Panc1 (cell line): ENCODE measurements around the gene UGT1A8. TPM values are rescaled to one million over a fixed set of nuclear protein-coding genes. Genes with fewer than 3 reads are reported as not detected.
"Not testable (repeated sequence)": the region's sequence is repeated elsewhere in the genome, so short reads cannot be mapped to it uniquely, and the experiment has no call there.

Source experiments
- ATAC-seq: fragments of 200-7000 bp; cut with Tn5 transposase; 2 replicates; pipeline ENCODE4 v1.9.1; 2020; ENCODE audit warnings: mild to moderate bottlenecking, moderate library complexity
- BruUV-seq: library from RNA; stranded (reverse); fragments of 400-500 nt; replicated peaks from 2 replicates; lab custom pipeline; 2021; lab: Mats Ljungman, UMichigan
- CTCF ChIA-PET: fragments of 300-600 bp; sonication (Branson Sonifier 250); formaldehyde crosslinking; loops from one replicate; lab custom pipeline; 2022; ENCODE audit warnings: antibody characterized with exemption; lab: Charles Lee
- POLR2A ChIA-PET: fragments of 300-600 bp; sonication (Branson Sonifier 250); formaldehyde crosslinking; loops from one replicate; lab custom pipeline; 2022; ENCODE audit warnings: antibody characterized with exemption; lab: Charles Lee
- DNase-seq: peaks from one replicate; pipeline ENCODE4 v3.0.0-alpha.2; 2010; ENCODE audit warnings: low read depth, low spot score
- H3K27ac ChIP-seq: 2 replicates; pipeline ENCODE4 v1.5.1; 2011; ENCODE audit warnings: mild to moderate bottlenecking, low read length, inconsistent platforms
- H3K27me3 ChIP-seq: fragments of 200-500 bp; sonication (Bioruptor generic); 2 replicates; pipeline ENCODE4 v1.6.0; 2014; ENCODE audit warnings: low read length, inconsistent platforms; ENCODE audit not compliant: control insufficient read depth, insufficient read depth
- H3K36me3 ChIP-seq: fragments of 200-500 bp; sonication (Bioruptor generic); 2 replicates; pipeline ENCODE4 v1.5.1; 2014; ENCODE audit warnings: inconsistent platforms, mild to moderate bottlenecking, low read length, moderate library complexity; ENCODE audit not compliant: control insufficient read depth, insufficient read depth
- H3K4me1 ChIP-seq: 2 replicates; pipeline ENCODE4 v1.5.1; 2011; ENCODE audit warnings: inconsistent platforms, mild to moderate bottlenecking, low read length, moderate library complexity; ENCODE audit not compliant: control insufficient read depth, insufficient read depth
- H3K4me3 ChIP-seq, 2 experiments: 2 replicates each; pipeline ENCODE4 v1.5.1; 2011 to 2012; ENCODE audit warnings: low read depth in 2 of 2, low read length in 2 of 2, mild to moderate bottlenecking in 2 of 2, inconsistent platforms in 1 of 2, moderate library complexity in 1 of 2
- H3K9me3 ChIP-seq: fragments of 200-500 bp; sonication (Bioruptor generic); 2 replicates; pipeline ENCODE4 v1.5.1; 2014; ENCODE audit warnings: low read depth, mild to moderate bottlenecking, inconsistent platforms, low read length, moderate library complexity; ENCODE audit not compliant: control insufficient read depth, insufficient read depth
- POLR2AphosphoS5 ChIP-seq: IDR thresholded peaks from 2 replicates; pipeline ENCODE4 v1.6.1; 2012; ENCODE audit warnings: mild to moderate bottlenecking, low read depth, low read length, moderate library complexity
- SIN3A ChIP-seq: IDR thresholded peaks from 2 replicates; pipeline ENCODE4 v1.6.1; 2012; ENCODE audit warnings: low read depth, mild to moderate bottlenecking, low read length, moderate library complexity, borderline replicate concordance; ENCODE audit not compliant: insufficient read depth
- TCF7L2 ChIP-seq: IDR thresholded peaks from 2 replicates; pipeline ENCODE4 v1.6.1; 2011; ENCODE audit warnings: mild to moderate bottlenecking, low read depth, low read length, inconsistent platforms
- in situ Hi-C: cut with HindIII; loops from 2 replicates; pipeline ENCODE4 v1.10.0; 2016; ENCODE audit warnings: low sequenced_read_pairs, low pct_unique_long_range_greater_than_20kb
- intact Hi-C: fragments of 100-400 bp; cut with micrococcal nuclease; formaldehyde crosslinking; loops from one replicate; pipeline ENCODE4 v1.10.0; 2022; ENCODE audit not compliant: unreplicated experiment
- total RNA-seq: library from RNA; stranded (reverse); gene quantifications from one replicate; pipeline ENCODE4 v1.2.1, GENCODE V29; 2021; ENCODE audit not compliant: unreplicated experiment
- TF ChIP-seq, protein P1 (sequence below): fragments of 450-650 bp; IDR thresholded peaks from 2 replicates; pipeline ENCODE4 v1.5.1; 2017; ENCODE audit warnings: mild to moderate bottlenecking
- TF ChIP-seq, protein P2 (sequence below), 2 experiments: IDR thresholded peaks; 2 replicates each; pipeline ENCODE4 v1.6.1; 2011 to 2012; ENCODE audit warnings: low read depth in 2 of 2, control low read depth in 1 of 2, low read length in 1 of 2, mild to moderate bottlenecking in 1 of 2, moderate library complexity in 1 of 2; ENCODE audit not compliant: insufficient read depth in 1 of 2

Gene UGT1A8
- total RNA-seq, 1 experiment from 2014 or later, result 0.15 TPM

GRCh38 chr2:233611284-233611683 is 6.1 kb upstream of the UGT1A8 start:
- H3K9me3 ChIP-seq, result no peaks in the 10 kb centered on the region
- no peak overlapping the region for H3K27ac ChIP-seq
- no peaks in the 10 kb centered on the region for H3K36me3 ChIP-seq
- in situ Hi-C loops, result no loop called here
- H3K27me3 ChIP-seq, result no peaks in the 10 kb centered on the region
- H3K4me3 ChIP-seq, result no peak overlapping the region
- BruUV-seq, result no TSS peak
- ATAC-seq (no peak), DNase-seq (no peak)
- H3K4me1 ChIP-seq, result no peaks in the 10 kb centered on the region
- intact Hi-C loops, result loop anchor here (10.0 kb wide), 1 partner anchor 114 kb away; the partner anchor contains the start of gene UGT1A3
- CTCF ChIA-PET, result no interaction called here
- POLR2A ChIA-PET, result no interaction called here
- no peak for TF ChIP-seq TCF7L2
- TF ChIP-seq, protein P1, sequence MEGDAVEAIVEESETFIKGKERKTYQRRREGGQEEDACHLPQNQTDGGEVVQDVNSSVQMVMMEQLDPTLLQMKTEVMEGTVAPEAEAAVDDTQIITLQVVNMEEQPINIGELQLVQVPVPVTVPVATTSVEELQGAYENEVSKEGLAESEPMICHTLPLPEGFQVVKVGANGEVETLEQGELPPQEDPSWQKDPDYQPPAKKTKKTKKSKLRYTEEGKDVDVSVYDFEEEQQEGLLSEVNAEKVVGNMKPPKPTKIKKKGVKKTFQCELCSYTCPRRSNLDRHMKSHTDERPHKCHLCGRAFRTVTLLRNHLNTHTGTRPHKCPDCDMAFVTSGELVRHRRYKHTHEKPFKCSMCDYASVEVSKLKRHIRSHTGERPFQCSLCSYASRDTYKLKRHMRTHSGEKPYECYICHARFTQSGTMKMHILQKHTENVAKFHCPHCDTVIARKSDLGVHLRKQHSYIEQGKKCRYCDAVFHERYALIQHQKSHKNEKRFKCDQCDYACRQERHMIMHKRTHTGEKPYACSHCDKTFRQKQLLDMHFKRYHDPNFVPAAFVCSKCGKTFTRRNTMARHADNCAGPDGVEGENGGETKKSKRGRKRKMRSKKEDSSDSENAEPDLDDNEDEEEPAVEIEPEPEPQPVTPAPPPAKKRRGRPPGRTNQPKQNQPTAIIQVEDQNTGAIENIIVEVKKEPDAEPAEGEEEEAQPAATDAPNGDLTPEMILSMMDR, result no peak
- no peak for TF ChIP-seq SIN3A
- TF ChIP-seq POLR2AphosphoS5, result no peak
- TF ChIP-seq, protein P2, sequence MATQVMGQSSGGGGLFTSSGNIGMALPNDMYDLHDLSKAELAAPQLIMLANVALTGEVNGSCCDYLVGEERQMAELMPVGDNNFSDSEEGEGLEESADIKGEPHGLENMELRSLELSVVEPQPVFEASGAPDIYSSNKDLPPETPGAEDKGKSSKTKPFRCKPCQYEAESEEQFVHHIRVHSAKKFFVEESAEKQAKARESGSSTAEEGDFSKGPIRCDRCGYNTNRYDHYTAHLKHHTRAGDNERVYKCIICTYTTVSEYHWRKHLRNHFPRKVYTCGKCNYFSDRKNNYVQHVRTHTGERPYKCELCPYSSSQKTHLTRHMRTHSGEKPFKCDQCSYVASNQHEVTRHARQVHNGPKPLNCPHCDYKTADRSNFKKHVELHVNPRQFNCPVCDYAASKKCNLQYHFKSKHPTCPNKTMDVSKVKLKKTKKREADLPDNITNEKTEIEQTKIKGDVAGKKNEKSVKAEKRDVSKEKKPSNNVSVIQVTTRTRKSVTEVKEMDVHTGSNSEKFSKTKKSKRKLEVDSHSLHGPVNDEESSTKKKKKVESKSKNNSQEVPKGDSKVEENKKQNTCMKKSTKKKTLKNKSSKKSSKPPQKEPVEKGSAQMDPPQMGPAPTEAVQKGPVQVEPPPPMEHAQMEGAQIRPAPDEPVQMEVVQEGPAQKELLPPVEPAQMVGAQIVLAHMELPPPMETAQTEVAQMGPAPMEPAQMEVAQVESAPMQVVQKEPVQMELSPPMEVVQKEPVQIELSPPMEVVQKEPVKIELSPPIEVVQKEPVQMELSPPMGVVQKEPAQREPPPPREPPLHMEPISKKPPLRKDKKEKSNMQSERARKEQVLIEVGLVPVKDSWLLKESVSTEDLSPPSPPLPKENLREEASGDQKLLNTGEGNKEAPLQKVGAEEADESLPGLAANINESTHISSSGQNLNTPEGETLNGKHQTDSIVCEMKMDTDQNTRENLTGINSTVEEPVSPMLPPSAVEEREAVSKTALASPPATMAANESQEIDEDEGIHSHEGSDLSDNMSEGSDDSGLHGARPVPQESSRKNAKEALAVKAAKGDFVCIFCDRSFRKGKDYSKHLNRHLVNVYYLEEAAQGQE (IDR thresholded peaks at IDR 0.05; ENCODE audit: insufficient read depth in 1 of 2, low read depth in 2 of 2, low read length in 1 of 2), result no peak

GRCh38 chr2:233620204-233620603 is 2.8 kb downstream of the UGT1A8 start:
- H3K4me3 ChIP-seq, result no peak overlapping the region
- no peaks in the 10 kb centered on the region for H3K27me3 ChIP-seq
- no peak overlapping the region for H3K27ac ChIP-seq
- BruUV-seq, result no TSS peak
- no peaks in the 10 kb centered on the region for H3K9me3 ChIP-seq
- no peaks in the 10 kb centered on the region for H3K4me1 ChIP-seq
- in situ Hi-C loops (no loop called here), intact Hi-C loops (no loop called here)
- POLR2A ChIA-PET, result no interaction called here
- H3K36me3 ChIP-seq, result no peaks in the 10 kb centered on the region
- TF ChIP-seq TCF7L2 (no peak), SIN3A (no peak), POLR2AphosphoS5 (no peak)
- TF ChIP-seq, protein P1, result no peak
- TF ChIP-seq, protein P2 (IDR thresholded peaks at IDR 0.05; ENCODE audit: insufficient read depth in 1 of 2, low read depth in 2 of 2, low read length in 1 of 2), result no peak
- ATAC-seq (no peak), DNase-seq (no peak)
- CTCF ChIA-PET, result no interaction called here

DNA sequence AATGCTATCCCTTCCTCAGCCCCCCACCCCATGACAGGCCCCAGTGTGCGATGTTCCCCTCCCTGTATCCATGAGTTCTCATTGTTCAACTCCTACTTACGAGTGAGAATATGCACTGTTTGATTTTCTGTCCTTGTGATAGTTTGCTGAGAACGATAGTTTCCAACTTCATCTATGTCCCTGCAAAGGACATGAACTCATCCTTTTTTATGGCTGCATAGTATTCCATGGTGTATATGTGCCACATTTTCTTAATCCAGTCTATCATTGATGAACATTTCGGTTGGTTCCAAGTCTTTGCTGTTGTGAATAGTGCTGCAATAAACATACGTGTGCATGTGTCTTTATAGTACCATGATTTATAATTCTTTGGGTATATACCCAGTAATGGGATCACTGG is 4.4 kb downstream of the UGT1A8 start:
- in situ Hi-C loops, H3K27ac ChIP-seq, CTCF ChIA-PET, H3K36me3 ChIP-seq, intact Hi-C loops, H3K4me1 ChIP-seq, ATAC-seq, H3K4me3 ChIP-seq, DNase-seq, POLR2A ChIA-PET, H3K27me3 ChIP-seq, BruUV-seq, H3K9me3 ChIP-seq: not testable (repeated sequence)
